Peyer's patch (tissue), 4 donors: ENCODE results near the gene ELF2.

Experiments used
- POLR2A ChIP-seq, 2 donors: fragments of 450-650 bp; IDR thresholded peaks; one replicate each; pipeline ENCODE4 v1.5.1; 2017; ENCODE audit warnings: antibody characterized with exemption in 2 of 2, mild to moderate bottlenecking in 2 of 2, moderate library complexity in 2 of 2
- TF ChIP-seq, protein P1 (sequence below), 6 experiments: fragments of 450-650 bp in 4 of 6; fragments of 200-600 bp in 2 of 6; sonication (generic) in 1 of 6; IDR thresholded peaks; one replicate each; pipeline ENCODE4 v1.5.1; 2017 to 2019; ENCODE audit warnings: antibody characterized with exemption in 6 of 6, mild to moderate bottlenecking in 3 of 6, moderate library complexity in 1 of 6

DNA sequence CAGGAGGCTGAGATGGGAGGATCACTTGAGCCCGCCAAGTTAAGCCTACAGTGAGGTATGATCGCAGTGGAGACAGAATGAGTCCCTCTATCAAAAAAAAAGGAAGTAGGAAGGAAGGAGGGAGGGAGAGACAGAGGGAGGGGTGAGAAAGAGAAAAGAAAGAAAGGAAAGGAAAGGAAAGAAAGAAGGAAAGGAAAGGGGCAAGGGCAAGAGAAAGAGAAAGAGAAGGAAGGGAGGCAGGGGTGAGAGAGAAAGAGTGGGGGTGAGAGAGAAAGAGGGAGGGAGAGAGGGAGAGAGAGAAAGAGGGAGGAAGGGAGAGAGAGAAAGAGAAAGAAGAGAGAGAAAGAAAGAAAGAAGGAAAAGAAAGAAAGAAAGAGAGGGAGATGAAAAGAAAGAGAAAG, 13.2 kb downstream of the ELF2 start:
- TF ChIP-seq POLR2A (IDR thresholded peaks at IDR 0.05): no peak
- TF ChIP-seq, protein P1, sequence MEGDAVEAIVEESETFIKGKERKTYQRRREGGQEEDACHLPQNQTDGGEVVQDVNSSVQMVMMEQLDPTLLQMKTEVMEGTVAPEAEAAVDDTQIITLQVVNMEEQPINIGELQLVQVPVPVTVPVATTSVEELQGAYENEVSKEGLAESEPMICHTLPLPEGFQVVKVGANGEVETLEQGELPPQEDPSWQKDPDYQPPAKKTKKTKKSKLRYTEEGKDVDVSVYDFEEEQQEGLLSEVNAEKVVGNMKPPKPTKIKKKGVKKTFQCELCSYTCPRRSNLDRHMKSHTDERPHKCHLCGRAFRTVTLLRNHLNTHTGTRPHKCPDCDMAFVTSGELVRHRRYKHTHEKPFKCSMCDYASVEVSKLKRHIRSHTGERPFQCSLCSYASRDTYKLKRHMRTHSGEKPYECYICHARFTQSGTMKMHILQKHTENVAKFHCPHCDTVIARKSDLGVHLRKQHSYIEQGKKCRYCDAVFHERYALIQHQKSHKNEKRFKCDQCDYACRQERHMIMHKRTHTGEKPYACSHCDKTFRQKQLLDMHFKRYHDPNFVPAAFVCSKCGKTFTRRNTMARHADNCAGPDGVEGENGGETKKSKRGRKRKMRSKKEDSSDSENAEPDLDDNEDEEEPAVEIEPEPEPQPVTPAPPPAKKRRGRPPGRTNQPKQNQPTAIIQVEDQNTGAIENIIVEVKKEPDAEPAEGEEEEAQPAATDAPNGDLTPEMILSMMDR (IDR thresholded peaks at IDR 0.05): no peak
